Activated T-helper 9 cell treated with anti-CD3 and anti-CD28 coated beads, Interleukin-2, amount 50 U/mL, for 16 hours (primary cell): Measurements from ENCODE around the gene CLIP2.
"Not testable (repeated sequence)": the region's sequence is repeated elsewhere in the genome, so short reads cannot be mapped to it uniquely, and the experiment has no call there.

Experiments
- DNase-seq: peaks from one replicate; pipeline ENCODE4 v3.0.0-alpha.2; 2020; ENCODE audit warnings: low read depth

Gene CLIP2

GRCh38 chr7:74404741-74405140 is 115.5 kb downstream of the CLIP2 start:
- DNase-seq = no peak

GRCh38 chr7:74405191-74405898 is 116.1 kb downstream of the CLIP2 start:
- no peak for DNase-seq

- no peak for DNase-seq
Measured at GRCh38 chr7:74405899-74406512, 116.8 kb downstream of the CLIP2 start.

GRCh38 chr7:74407958-74408357 is 118.8 kb downstream of the CLIP2 start:
- no peak for DNase-seq

GRCh38 chr7:74409571-74409970 is 120.4 kb downstream of the CLIP2 start:
- no peak for DNase-seq

- no peak for DNase-seq
Measured at GRCh38 chr7:74410772-74411171, 121.6 kb downstream of the CLIP2 start.

- not testable (repeated sequence) for DNase-seq
Measured at GRCh38 chr7:74411571-74411970, 122.4 kb downstream of the CLIP2 start.

- no peak for DNase-seq
Measured at GRCh38 chr7:74412056-74412455, 122.8 kb downstream of the CLIP2 start.

GRCh38 chr7:74412603-74413002 is 123.4 kb downstream of the CLIP2 start:
- DNase-seq = no peak

GRCh38 chr7:74414595-74415333 is 125.6 kb downstream of the CLIP2 start:
- not testable (repeated sequence) for DNase-seq

- peak; percentile 32 for DNase-seq
Measured at GRCh38 chr7:74417419-74417971, 128.3 kb downstream of the CLIP2 start.

- no peak for DNase-seq
Measured at GRCh38 chr7:74418076-74418475, 128.9 kb downstream of the CLIP2 start.

- DNase-seq = no peak
Measured at GRCh38 chr7:74418538-74418937, 129.3 kb downstream of the CLIP2 start.

- DNase-seq = not testable (repeated sequence)
Measured at GRCh38 chr7:74419232-74419631, 130.0 kb downstream of the CLIP2 start.

- DNase-seq = no peak
Measured at GRCh38 chr7:74420006-74420405, 130.8 kb downstream of the CLIP2 start.

GRCh38 chr7:74424291-74424880 is 135.2 kb downstream of the CLIP2 start:
- no peak for DNase-seq

GRCh38 chr7:74428023-74428422 is 138.8 kb downstream of the CLIP2 start:
- no peak for DNase-seq

GRCh38 chr7:74429153-74429747 is 140.0 kb downstream of the CLIP2 start:
- no peak for DNase-seq

GRCh38 chr7:74430409-74430808 is 141.2 kb downstream of the CLIP2 start:
- DNase-seq = not testable (repeated sequence)

GRCh38 chr7:74430961-74431466 is 141.8 kb downstream of the CLIP2 start:
- DNase-seq = no peak

- DNase-seq = not testable (repeated sequence)
Measured at GRCh38 chr7:74437291-74437571, 148.0 kb downstream of the CLIP2 start.

GRCh38 chr7:74438327-74438726 is 149.1 kb downstream of the CLIP2 start:
- DNase-seq = no peak
